Karpas-422 (cell line): ENCODE data around the gene POT1. TPM values are rescaled to one million over a fixed set of nuclear protein-coding genes. Genes with fewer than 3 reads are reported as not detected.
"Not testable (repeated sequence)": the region's sequence is repeated elsewhere in the genome, so short reads cannot be mapped to it uniquely, and the experiment has no call there.

Experiments
- DNase-seq: peaks from one replicate; pipeline ENCODE4 v3.0.0-alpha.2; 2015
- H2AFZ ChIP-seq: fragments of 200-600 bp; sonication (generic); 2 replicates; pipeline ENCODE4 v1.6.1; 2014; ENCODE audit warnings: antibody characterized with exemption, low read length, mixed read lengths
- H3K27ac ChIP-seq: fragments of 200-600 bp; sonication (generic); 2 replicates; pipeline ENCODE4 v1.5.1; 2014; ENCODE audit warnings: mild to moderate bottlenecking, low read length, moderate library complexity
- H3K27me3 ChIP-seq: fragments of 200-600 bp; sonication (generic); 2 replicates; pipeline ENCODE4 v1.6.1; 2014; ENCODE audit warnings: low read length, mixed read lengths
- H3K36me3 ChIP-seq: fragments of 200-600 bp; sonication (generic); 2 replicates; pipeline ENCODE4 v1.6.1; 2014; ENCODE audit warnings: low read length, mixed read lengths; ENCODE audit not compliant: insufficient read depth
- H3K4me1 ChIP-seq: fragments of 200-600 bp; sonication (generic); 2 replicates; pipeline ENCODE4 v1.6.1; 2014; ENCODE audit warnings: mild to moderate bottlenecking, low read length, mixed read lengths
- H3K4me2 ChIP-seq: fragments of 200-600 bp; sonication (generic); 2 replicates; pipeline ENCODE4 v1.6.1; 2014; ENCODE audit warnings: low read length, low read depth, mild to moderate bottlenecking; ENCODE audit not compliant: poor library complexity, severe bottlenecking
- H3K4me3 ChIP-seq: fragments of 200-600 bp; sonication (generic); 2 replicates; pipeline ENCODE4 v1.5.1; 2014; ENCODE audit warnings: mild to moderate bottlenecking, antibody characterized with exemption, low read length, mixed read lengths
- H3K79me2 ChIP-seq: fragments of 200-600 bp; sonication (generic); 2 replicates; pipeline ENCODE4 v1.6.1; 2014; ENCODE audit warnings: mild to moderate bottlenecking, low read length, mixed read lengths
- H3K9ac ChIP-seq: fragments of 200-600 bp; sonication (generic); 2 replicates; pipeline ENCODE4 v1.6.0; 2014; ENCODE audit warnings: low read length
- H3K9me2 ChIP-seq: fragments of 200-600 bp; sonication (generic), shearing (Covaris generic); replicated peaks from 2 replicates; pipeline ENCODE4 v1.6.0; 2014; ENCODE audit warnings: mild to moderate bottlenecking, low read length, moderate library complexity; ENCODE audit not compliant: insufficient read depth
- H3K9me3 ChIP-seq: fragments of 300-700, 200-600 bp; sonication (generic); 2 replicates; pipeline ENCODE4 v1.6.1; 2014; ENCODE audit warnings: low read length, mixed read lengths
- H4K20me1 ChIP-seq: fragments of 200-600 bp; sonication (generic); 2 replicates; pipeline ENCODE4 v1.6.1; 2014; ENCODE audit warnings: mild to moderate bottlenecking, antibody characterized with exemption, low read length, low read depth; ENCODE audit not compliant: insufficient read depth
- total RNA-seq: library from RNA; depleted of rRNA; stranded (reverse); fragments of >200 nt; shearing (Covaris generic); gene quantifications from 2 replicates; pipeline ENCODE4 v1.2.3, GENCODE V29; 2014; ENCODE audit warnings: low replicate concordance; rRNA removed

POT1 gene, protein sequence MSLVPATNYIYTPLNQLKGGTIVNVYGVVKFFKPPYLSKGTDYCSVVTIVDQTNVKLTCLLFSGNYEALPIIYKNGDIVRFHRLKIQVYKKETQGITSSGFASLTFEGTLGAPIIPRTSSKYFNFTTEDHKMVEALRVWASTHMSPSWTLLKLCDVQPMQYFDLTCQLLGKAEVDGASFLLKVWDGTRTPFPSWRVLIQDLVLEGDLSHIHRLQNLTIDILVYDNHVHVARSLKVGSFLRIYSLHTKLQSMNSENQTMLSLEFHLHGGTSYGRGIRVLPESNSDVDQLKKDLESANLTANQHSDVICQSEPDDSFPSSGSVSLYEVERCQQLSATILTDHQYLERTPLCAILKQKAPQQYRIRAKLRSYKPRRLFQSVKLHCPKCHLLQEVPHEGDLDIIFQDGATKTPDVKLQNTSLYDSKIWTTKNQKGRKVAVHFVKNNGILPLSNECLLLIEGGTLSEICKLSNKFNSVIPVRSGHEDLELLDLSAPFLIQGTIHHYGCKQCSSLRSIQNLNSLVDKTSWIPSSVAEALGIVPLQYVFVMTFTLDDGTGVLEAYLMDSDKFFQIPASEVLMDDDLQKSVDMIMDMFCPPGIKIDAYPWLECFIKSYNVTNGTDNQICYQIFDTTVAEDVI
- 34.5 and 125 TPM in 2 replicates for total RNA-seq

DNA sequence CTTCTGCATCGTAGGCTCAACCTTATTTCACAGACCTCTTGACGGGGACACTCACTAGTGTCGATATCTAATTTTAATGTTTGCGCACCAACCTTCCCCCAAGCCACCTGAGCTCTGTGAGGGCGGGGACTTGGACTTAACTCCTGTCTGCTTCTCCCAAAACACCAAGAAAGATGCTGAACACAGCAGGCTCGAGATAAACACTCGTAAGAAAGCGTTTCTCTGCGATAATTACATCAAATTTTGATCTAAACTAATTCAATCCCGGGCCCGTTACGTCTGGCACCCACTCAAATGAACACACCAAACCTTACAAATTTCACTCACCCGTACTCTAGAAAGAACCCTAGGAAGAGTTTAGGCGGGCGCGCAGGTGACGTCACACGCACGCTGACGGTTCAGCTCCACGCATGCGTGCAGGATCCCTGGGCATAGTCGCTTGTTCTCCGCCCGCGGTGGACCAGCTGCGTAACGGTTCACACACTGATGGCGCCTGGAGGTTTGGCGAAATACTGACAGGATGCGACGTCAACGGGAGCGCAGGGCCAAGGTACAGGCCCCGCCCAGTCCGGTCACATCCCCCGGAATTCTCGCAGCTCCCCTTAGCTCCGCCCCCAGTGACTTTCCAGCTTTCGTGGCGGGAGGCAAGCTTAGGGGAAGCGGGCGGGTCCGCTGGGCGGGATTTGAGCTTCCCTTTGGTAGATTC lies at the start of gene POT1:
TSS of gene POT1 (minus strand) at position 359 of the 706 bp plus-strand sequence. CDS start 32,652 bp downstream, outside the sequence.
- Histone ChIP-seq H3K4me1 (peaks cover 26% of the 10 kb centered on the region), H3K4me2 (peak within 1 kb of the TSS; percentile 84), H3K27me3 (no peaks in the 10 kb centered on the region), H3K36me3 (peaks cover 17% of the 10 kb centered on the region; the same call in 1 of the 2 replicates), H3K9me3 (no peaks in the 10 kb centered on the region), H3K79me2 (peaks cover 47% of the 10 kb centered on the region), H3K9ac (peak within 1 kb of the TSS; percentile 71), H4K20me1 (no peaks in the 10 kb centered on the region), H3K9me2 (no peaks in the 10 kb centered on the region), H3K27ac (peak within 1 kb of the TSS; percentile 58), H3K4me3 (peak within 1 kb of the TSS; percentile 71), H2AFZ (peak within 1 kb of the TSS; percentile 64; the same call in 1 of the 2 replicates)
- DNase-seq: peak; percentile 99

DNA sequence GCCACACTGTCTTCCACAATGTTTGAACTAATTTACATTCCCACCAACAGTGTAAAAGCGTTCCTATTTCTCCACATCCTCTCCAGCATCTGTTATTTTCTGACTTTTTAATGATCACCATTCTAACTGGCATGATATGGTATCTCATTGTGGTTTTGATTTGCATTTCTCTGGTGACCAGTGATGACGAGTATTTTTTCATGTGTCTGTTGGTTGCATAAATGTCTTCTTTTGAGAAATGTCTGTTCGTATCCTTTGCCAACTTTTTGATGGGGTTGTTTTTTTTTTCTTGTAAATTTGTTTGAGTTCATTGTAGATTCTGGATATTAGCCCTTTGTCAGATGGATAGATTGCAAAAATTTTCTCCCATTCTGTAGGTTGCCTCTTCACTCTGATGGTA lies 45.5 kb upstream of the POT1 start:
- DNase-seq, H2AFZ ChIP-seq: not testable (repeated sequence)

DNA sequence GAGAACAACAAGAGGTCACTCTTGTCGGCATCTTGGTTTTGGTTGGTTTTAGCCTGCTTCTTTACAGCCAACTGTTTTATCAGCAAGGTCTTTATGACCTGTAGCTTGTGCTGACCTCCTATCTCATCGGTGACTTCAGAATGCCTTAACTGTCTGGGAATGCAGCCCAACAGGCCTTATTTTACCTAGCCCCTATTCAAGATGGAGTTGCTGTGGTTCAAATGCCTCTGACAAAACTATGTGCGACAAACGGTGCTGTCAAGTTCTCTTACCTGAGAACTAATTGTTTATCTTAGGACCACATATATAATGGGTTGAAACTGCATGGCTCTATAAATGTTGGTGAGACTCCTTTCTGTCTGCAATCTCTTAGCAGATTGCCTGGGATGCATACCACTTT lies 35.9 kb upstream of the POT1 start:
- no peak overlapping the region for H3K4me3 ChIP-seq
- H3K9ac ChIP-seq: no peak overlapping the region
- H3K4me2 ChIP-seq: no peak overlapping the region
- H3K27me3 ChIP-seq: no peaks in the 10 kb centered on the region
- no peaks in the 10 kb centered on the region for H3K79me2 ChIP-seq
- no peak overlapping the region for H2AFZ ChIP-seq
- H4K20me1 ChIP-seq: no peaks in the 10 kb centered on the region
- H3K9me2 ChIP-seq: no peaks in the 10 kb centered on the region
- H3K27ac ChIP-seq: no peak overlapping the region
- no peak for DNase-seq
- H3K9me3 ChIP-seq: no peaks in the 10 kb centered on the region
- H3K36me3 ChIP-seq: no peaks in the 10 kb centered on the region
- no peaks in the 10 kb centered on the region for H3K4me1 ChIP-seq

More for the DNA sequence above, 45.5 kb upstream of the POT1 start:
- H3K4me2 ChIP-seq, H3K9me3 ChIP-seq, H3K79me2 ChIP-seq, H3K4me1 ChIP-seq, H3K4me3 ChIP-seq, H3K36me3 ChIP-seq, H3K27me3 ChIP-seq, H3K27ac ChIP-seq, H4K20me1 ChIP-seq, H3K9ac ChIP-seq, H3K9me2 ChIP-seq: not testable (repeated sequence)

DNA sequence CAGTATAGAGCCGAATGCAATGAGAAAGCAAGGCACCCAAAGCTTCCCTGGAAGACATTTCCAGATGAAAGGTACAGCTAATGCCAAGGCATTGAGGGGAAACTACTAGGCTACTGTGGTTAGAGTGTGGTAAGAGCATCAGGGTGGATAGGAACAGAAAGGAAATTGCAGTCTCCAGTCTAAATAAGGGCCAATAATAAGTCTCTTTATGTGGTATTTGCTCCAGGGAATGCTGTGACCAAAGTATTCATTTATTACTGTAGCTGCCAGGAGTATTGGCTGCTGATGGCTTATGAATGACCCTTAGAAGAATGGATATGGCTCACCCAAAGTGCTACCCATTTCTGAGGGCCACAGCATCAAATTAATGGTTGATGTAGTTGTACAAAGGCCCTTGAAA lies 30.1 kb upstream of the POT1 start:
- Histone ChIP-seq H3K27me3 (no peaks in the 10 kb centered on the region), H3K79me2 (no peaks in the 10 kb centered on the region), H2AFZ (no peak overlapping the region), H3K4me2 (no peak overlapping the region), H3K36me3 (no peaks in the 10 kb centered on the region), H4K20me1 (no peaks in the 10 kb centered on the region), H3K4me1 (no peaks in the 10 kb centered on the region), H3K4me3 (no peak overlapping the region), H3K9me3 (no peaks in the 10 kb centered on the region), H3K27ac (no peak overlapping the region), H3K9me2 (no peaks in the 10 kb centered on the region), H3K9ac (no peak overlapping the region)
- DNase-seq: no peak

DNA sequence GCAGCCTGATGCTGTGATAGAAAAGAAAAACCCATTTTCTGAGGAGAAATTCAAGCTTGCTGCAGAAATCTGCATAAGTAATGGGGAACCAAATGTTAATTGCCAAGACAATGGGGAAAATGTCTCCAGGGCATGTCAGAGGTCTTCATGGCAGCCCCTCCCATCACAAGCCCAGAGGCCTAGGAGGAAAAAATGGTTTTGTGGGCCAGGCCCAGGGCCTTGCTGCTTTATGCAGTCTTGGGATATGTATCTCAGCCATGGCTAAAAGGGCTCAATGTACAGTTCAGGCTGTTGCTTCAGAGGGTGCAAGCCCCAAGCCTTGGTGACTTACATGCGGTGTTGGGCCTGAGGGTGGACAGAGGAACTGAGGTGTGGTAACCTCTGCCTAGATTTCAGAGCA lies 28.3 kb upstream of the POT1 start:
- not testable (repeated sequence) for H3K79me2 ChIP-seq, H3K36me3 ChIP-seq, H4K20me1 ChIP-seq, H3K9me3 ChIP-seq, H3K27ac ChIP-seq, DNase-seq, H3K4me1 ChIP-seq, H3K27me3 ChIP-seq, H3K4me2 ChIP-seq, H3K9me2 ChIP-seq, H3K4me3 ChIP-seq, H3K9ac ChIP-seq, H2AFZ ChIP-seq

DNA sequence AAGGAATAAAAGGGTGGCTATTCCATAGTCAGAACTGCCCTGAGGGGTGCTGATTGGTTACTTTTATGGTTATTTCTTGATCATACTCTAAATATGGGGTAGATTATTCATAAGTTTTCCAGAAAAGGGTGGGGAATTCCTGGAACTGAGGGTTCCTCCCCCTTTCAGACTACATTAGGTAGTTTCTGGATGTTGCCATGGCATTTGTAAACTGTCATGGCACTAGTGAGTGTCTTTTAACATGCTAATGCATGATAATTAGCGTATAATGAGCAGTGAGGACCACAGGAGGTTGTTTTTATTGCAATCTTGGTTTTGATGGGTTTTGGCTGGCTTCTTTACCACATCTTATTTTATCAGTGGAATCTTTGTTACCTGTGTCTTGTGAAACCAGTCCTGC lies 26.5 kb upstream of the POT1 start:
- H3K27ac ChIP-seq: no peak overlapping the region

DNA sequence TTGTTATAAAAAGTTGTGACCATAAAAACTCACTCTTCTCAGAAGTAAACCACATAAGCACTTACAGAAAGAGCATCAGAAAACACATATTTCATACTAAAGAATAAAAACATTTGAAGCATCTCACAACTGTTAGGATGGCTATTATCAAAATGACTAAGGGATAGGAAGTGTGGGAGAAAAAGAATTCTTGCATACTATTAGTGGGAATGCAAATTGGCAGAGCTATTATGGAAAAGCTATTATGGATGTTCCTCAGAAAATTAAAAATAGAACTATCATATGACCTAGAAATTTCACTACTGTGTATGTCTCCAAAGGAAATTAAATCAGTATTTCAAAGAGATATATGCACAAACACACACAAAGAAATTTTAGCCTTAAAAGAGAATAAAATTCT lies 25.2 kb upstream of the POT1 start:
- Histone ChIP-seq H3K9me3 (no peaks in the 10 kb centered on the region), H3K36me3 (no peaks in the 10 kb centered on the region), H3K27me3 (no peaks in the 10 kb centered on the region), H2AFZ (no peak overlapping the region), H3K4me1 (no peaks in the 10 kb centered on the region), H4K20me1 (no peaks in the 10 kb centered on the region), H3K9ac (no peak overlapping the region), H3K27ac (no peak overlapping the region), H3K4me3 (no peak overlapping the region), H3K79me2 (no peaks in the 10 kb centered on the region), H3K9me2 (no peaks in the 10 kb centered on the region), H3K4me2 (no peak overlapping the region)
- DNase-seq: no peak

More for the DNA sequence above, 26.5 kb upstream of the POT1 start:
- no peak for DNase-seq
- Histone ChIP-seq H2AFZ (no peak overlapping the region), H4K20me1 (no peaks in the 10 kb centered on the region), H3K4me3 (no peak overlapping the region), H3K9me3 (no peaks in the 10 kb centered on the region), H3K36me3 (no peaks in the 10 kb centered on the region), H3K27me3 (no peaks in the 10 kb centered on the region), H3K9ac (no peak overlapping the region), H3K4me2 (no peak overlapping the region), H3K9me2 (no peaks in the 10 kb centered on the region), H3K79me2 (no peaks in the 10 kb centered on the region), H3K4me1 (no peaks in the 10 kb centered on the region)

DNA sequence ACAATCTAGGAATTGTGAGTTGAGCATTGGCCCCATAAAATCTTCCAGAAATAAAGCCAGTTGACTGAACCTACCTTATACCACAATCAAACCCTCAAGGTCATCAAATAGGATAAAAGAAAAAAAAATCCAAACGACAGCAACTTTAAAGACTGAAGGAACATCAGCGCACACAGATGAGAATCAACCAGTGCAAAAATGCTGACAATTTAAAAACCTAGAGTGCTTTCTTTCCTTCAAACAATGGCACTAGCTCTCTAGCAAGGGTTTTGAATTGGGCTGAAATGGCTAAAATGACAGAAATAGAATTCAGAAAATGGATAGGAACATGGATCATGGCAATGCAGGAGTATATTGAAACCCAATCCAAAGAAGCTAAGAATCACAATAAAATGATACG lies 16.1 kb upstream of the POT1 start:
- Histone ChIP-seq H3K27me3 (no peaks in the 10 kb centered on the region), H2AFZ (no peak overlapping the region), H3K79me2 (no peaks in the 10 kb centered on the region), H4K20me1 (no peaks in the 10 kb centered on the region), H3K36me3 (no peaks in the 10 kb centered on the region), H3K9me3 (no peaks in the 10 kb centered on the region), H3K27ac (no peak overlapping the region), H3K9me2 (no peaks in the 10 kb centered on the region), H3K9ac (no peak overlapping the region), H3K4me3 (no peak overlapping the region), H3K4me1 (no peaks in the 10 kb centered on the region), H3K4me2 (no peak overlapping the region)
- DNase-seq: no peak
